Sigmoid colon (tissue), 7 donors: ENCODE data around the gene ABI2. TPM values are rescaled to one million over a fixed set of nuclear protein-coding genes. Genes with fewer than 3 reads are reported as not detected.
A peak's percentile ranks its signal among the peaks of the same experiment; 100 is the strongest.

Experiments
- DNase-seq: peaks from one replicate; pipeline ENCODE4 v3.0.0-alpha.2; 2019
- H3K27ac ChIP-seq, 4 donors: fragments of 200-600 bp; sonication (generic); one replicate each; pipeline ENCODE4 v1.5.1; 2016 to 2019; ENCODE audit warnings: mild to moderate bottlenecking in 1 of 4
- H3K27me3 ChIP-seq, 3 donors: fragments of 200-600 bp; sonication (generic); one replicate each; pipeline ENCODE4 v1.5.1; 2019; ENCODE audit warnings: mild to moderate bottlenecking in 1 of 3
- H3K36me3 ChIP-seq, 4 donors: fragments of 200-600 bp; sonication (generic); one replicate each; pipeline ENCODE4 v1.5.1; 2016 to 2019
- H3K4me1 ChIP-seq, 4 donors: fragments of 200-600 bp; sonication (generic); one replicate each; pipeline ENCODE4 v1.5.1; 2017 to 2019
- H3K4me3 ChIP-seq, 4 donors: fragments of 200-600 bp; sonication (generic); one replicate each; pipeline ENCODE4 v1.5.1; 2017 to 2019; ENCODE audit warnings: mild to moderate bottlenecking in 2 of 4, moderate library complexity in 1 of 4
- H3K9me3 ChIP-seq, 4 donors: fragments of 200-600 bp in 3 of 4; sonication (generic) in 3 of 4; one replicate each; pipeline versions ENCODE4 v1.5.1 to v1.6.1; 2013 to 2019
- CTCF ChIP-seq, 4 experiments: fragments of 450-650 bp in 3 of 4; fragments of 200-600 bp in 1 of 4; IDR thresholded peaks; one replicate each; pipeline ENCODE4 v1.5.1; 2016 to 2019; ENCODE audit warnings: antibody characterized with exemption in 4 of 4, mild to moderate bottlenecking in 3 of 4, moderate library complexity in 2 of 4
- EP300 ChIP-seq, 4 donors: sonication (generic); formaldehyde crosslinking; IDR thresholded peaks; one replicate each; pipeline ENCODE4 v1.6.1; 2017; ENCODE audit warnings: antibody characterized with exemption in 4 of 4
- POLR2A ChIP-seq, 2 donors: fragments of 450-650 bp; IDR thresholded peaks; one replicate each; pipeline ENCODE4 v1.6.1; 2016; ENCODE audit warnings: antibody characterized with exemption in 2 of 2, mild to moderate bottlenecking in 2 of 2, moderate library complexity in 2 of 2
- POLR2AphosphoS5 ChIP-seq, 4 donors: sonication (generic); formaldehyde crosslinking; IDR thresholded peaks; one replicate each; pipeline ENCODE4 v1.6.1; 2017; ENCODE audit warnings: antibody characterized with exemption in 4 of 4
- WGBS, 2 donors: extraction: QIAGEN DNeasy Blood & Tissue Kit; methylation state at CpG; one replicate each; pipeline ENCODE4 v1.1.7; 2013; 5-methylcytosine and 5-hydroxymethylcytosine counted together
- intact Hi-C: fragments of 100-400 bp; cut with DNase I; formaldehyde crosslinking; loops from one replicate; pipeline ENCODE4 v1.15.1; 2023
- polyA plus RNA-seq, 3 donors: library from polyadenylated mRNA; stranded (reverse); fragments of 200-250 nt; gene quantifications; one replicate each; pipeline ENCODE4 v1.2.3, GENCODE V29; 2013
- total RNA-seq, 4 donors: library from RNA; depleted of rRNA; stranded (reverse); fragments of >200 nt; gene quantifications; one replicate each; pipeline ENCODE4 v1.1.0, GENCODE V29; 2016
- donor health status: healthy with polysubstance abuse.
- donor health status: Bipolar disorder and iron deficiency.
- donor health status: healthy.

Gene ABI2
- total RNA-seq (10 to 100 TPM; 38.3 to 61.9 (median 49.0) TPM), polyA plus RNA-seq (10 to 100 TPM in 1 of 3 donors, 1 to 10 TPM in 2; 3.6 to 13.4 (median 6.0) TPM)

GRCh38 chr2:203327901-203328759 is at the start of gene ABI2:
TSS of gene ABI2 (plus strand) at chr2:203328394. CDS start at chr2:203328515, 121 bp downstream.
- Histone ChIP-seq H3K27ac (peak within 1 kb of the TSS; percentile 85 to 90 (median 88)), H3K9me3 (no peaks in the 10 kb centered on the region), H3K27me3 (no peaks in the 10 kb centered on the region), H3K4me1 (peaks cover 0 to 26% (median 19%) of the 10 kb centered on the region in 4 donors), H3K4me3 (peak within 1 kb of the TSS; percentile 82 to 95 (median 86)), H3K36me3 (no peaks in the 10 kb centered on the region)
- 1% methylated on average over 98 of the region's 98 CpGs for WGBS, 2 donors
- peak; percentile 91 for DNase-seq
- intact Hi-C loops = loop anchor here (1.0 to 5.0 kb wide), 3 partner anchors 66 to 124 kb away; partner anchors contain the start of gene CYP20A1
- TF ChIP-seq EP300 (IDR thresholded peaks at IDR 0.05) (no peak), CTCF (IDR thresholded peaks at IDR 0.05) (no peak), POLR2AphosphoS5 (IDR thresholded peaks at IDR 0.05) (peak in 2 of 4 donors; percentile 82 to 85), POLR2A (IDR thresholded peaks at IDR 0.05) (peak; percentile 15 to 16)

GRCh38 chr2:203279288-203279687 is 48.9 kb upstream of the ABI2 start:
- Histone ChIP-seq H3K9me3 (no peaks in the 10 kb centered on the region), H3K4me1 (no peaks in the 10 kb centered on the region), H3K4me3 (no peak overlapping the region), H3K27ac (no peak overlapping the region), H3K27me3 (no peaks in the 10 kb centered on the region), H3K36me3 (peaks cover 24 to 92% (median 36%) of the 10 kb centered on the region in 4 donors)
- intact Hi-C loops = no loop called here
- DNase-seq = no peak
- TF ChIP-seq POLR2A (IDR thresholded peaks at IDR 0.05) = no peak
- TF ChIP-seq CTCF (IDR thresholded peaks at IDR 0.05) = no peak
- TF ChIP-seq EP300 (IDR thresholded peaks at IDR 0.05) = no peak
- TF ChIP-seq POLR2AphosphoS5 (IDR thresholded peaks at IDR 0.05) = no peak

- Histone ChIP-seq H3K9me3 (no peaks in the 10 kb centered on the region), H3K4me3 (no peak overlapping the region), H3K36me3 (peaks cover 23 to 92% (median 37%) of the 10 kb centered on the region in 4 donors), H3K27me3 (no peaks in the 10 kb centered on the region), H3K27ac (no peak overlapping the region), H3K4me1 (no peaks in the 10 kb centered on the region)
- TF ChIP-seq CTCF (IDR thresholded peaks at IDR 0.05) = no peak
- no peak for TF ChIP-seq POLR2A (IDR thresholded peaks at IDR 0.05)
- no peak for TF ChIP-seq EP300 (IDR thresholded peaks at IDR 0.05)
- no peak for TF ChIP-seq POLR2AphosphoS5 (IDR thresholded peaks at IDR 0.05)
- intact Hi-C loops = no loop called here
- 80 to 86% methylated on average over 6 of the region's 6 CpGs for WGBS, 2 donors
- DNase-seq = no peak
Measured at GRCh38 chr2:203280428-203281064, 47.6 kb upstream of the ABI2 start.

GRCh38 chr2:203282101-203282500 is 46.1 kb upstream of the ABI2 start:
- 96 to 98% methylated on average over 7 of the region's 7 CpGs for WGBS, 2 donors
- no peaks in the 10 kb centered on the region for H3K4me1 ChIP-seq
- H3K9me3 ChIP-seq = no peaks in the 10 kb centered on the region
- peaks cover 23 to 97% (median 41%) of the 10 kb centered on the region in 4 donors for H3K36me3 ChIP-seq
- no peak overlapping the region for H3K4me3 ChIP-seq
- intact Hi-C loops = no loop called here
- no peaks in the 10 kb centered on the region for H3K27me3 ChIP-seq
- no peak for DNase-seq
- H3K27ac ChIP-seq = no peak overlapping the region
- TF ChIP-seq POLR2AphosphoS5 (IDR thresholded peaks at IDR 0.05) = no peak
- TF ChIP-seq EP300 (IDR thresholded peaks at IDR 0.05) = no peak

- WGBS, 2 donors = 89 to 90% methylated on average over 2 of the region's 2 CpGs
- H3K4me3 ChIP-seq = no peak overlapping the region
- H3K9me3 ChIP-seq = no peaks in the 10 kb centered on the region
- no peak for DNase-seq
- no peak overlapping the region for H3K27ac ChIP-seq
- intact Hi-C loops = no loop called here
- no peaks in the 10 kb centered on the region for H3K27me3 ChIP-seq
- TF ChIP-seq POLR2AphosphoS5 (IDR thresholded peaks at IDR 0.05) = no peak
- TF ChIP-seq POLR2A (IDR thresholded peaks at IDR 0.05) = no peak
- TF ChIP-seq EP300 (IDR thresholded peaks at IDR 0.05) = no peak
- TF ChIP-seq CTCF (IDR thresholded peaks at IDR 0.05) = no peak
- peaks cover 4 to 79% (median 17%) of the 10 kb centered on the region in 4 donors for H3K36me3 ChIP-seq
- H3K4me1 ChIP-seq = no peaks in the 10 kb centered on the region
Measured at GRCh38 chr2:203286532-203286931, 41.7 kb upstream of the ABI2 start.
